CD4-positive, alpha-beta T cell treated with Interleukin-15 for 4 hours (primary cell): ENCODE data around the gene GNAL.

ENCODE experiments used
- DNase-seq: peaks from one replicate; pipeline ENCODE4 v3.0.0-alpha.2; 2020; ENCODE audit warnings: low spot score

Gene GNAL

GRCh38 chr18:11808001-11808855, 119.2 kb downstream of the GNAL start:
- no peak for DNase-seq

DNA sequence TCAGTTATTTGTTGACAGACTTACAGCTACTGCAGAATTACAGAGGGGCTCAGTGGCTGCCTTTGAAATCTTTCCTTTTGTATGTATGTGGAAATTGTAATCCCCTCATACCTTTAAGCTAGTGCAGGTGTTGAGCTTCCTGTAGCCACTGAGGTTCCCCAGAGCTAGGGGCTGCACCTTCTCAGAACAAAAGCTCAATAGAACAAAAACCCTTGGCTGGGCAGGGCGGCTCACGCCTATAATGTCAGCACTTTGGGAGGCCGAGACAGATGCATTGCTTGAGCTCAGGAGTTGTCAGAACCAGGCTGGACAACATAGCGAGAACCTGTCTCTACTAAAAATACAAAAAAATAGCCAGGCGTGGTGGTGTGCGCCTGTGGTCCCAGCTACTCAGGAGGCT, 120.8 kb downstream of the GNAL start:
- DNase-seq = no peak

GRCh38 chr18:11810379-11810778, 121.3 kb downstream of the GNAL start:
- no peak for DNase-seq

DNA sequence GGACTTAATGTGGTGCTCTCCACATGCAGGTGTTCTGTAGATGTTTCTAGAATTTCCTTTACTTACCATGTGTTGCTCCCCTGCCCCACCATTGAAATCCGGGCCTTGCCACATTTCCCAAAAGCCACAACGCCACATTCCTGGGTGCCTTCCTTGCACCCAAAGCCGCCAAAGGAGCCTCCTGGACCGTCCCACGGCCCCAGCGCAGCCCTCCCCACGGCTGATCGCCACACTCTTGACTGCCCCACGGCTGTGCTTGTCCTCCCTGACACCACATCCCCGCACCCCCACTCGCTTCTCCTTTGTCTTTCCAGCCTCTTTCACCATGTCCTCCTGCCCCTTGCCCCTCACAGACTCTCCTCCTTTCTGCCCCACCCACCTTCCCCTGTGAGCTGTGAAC, 121.9 kb downstream of the GNAL start:
- no peak for DNase-seq

DNA sequence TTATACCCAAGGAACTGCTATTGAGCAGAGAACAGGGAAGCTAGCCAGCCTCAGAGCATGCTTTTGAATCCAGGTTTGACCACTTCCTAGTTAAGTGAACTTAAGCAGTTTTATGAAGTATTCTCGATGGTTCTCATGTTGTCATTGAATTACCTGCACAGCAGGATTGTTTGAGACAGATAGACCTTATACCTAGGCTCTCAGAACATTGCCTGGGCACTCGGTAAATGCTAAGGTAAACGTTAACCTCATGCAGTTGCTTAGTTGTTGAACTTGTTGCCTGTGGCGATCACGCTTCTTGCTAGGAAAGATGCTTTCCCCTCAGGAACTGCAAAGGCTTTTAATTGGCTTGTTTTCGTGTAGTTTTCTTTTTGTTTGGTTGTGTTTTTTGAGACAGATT, 128.2 kb downstream of the GNAL start:
- no peak for DNase-seq

- DNase-seq = no peak
Observed at GRCh38 chr18:11818486-11819203, 129.6 kb downstream of the GNAL start.

- DNase-seq = no peak
Observed at GRCh38 chr18:11819938-11820337, 130.9 kb downstream of the GNAL start.

GRCh38 chr18:11820697-11821096, 131.6 kb downstream of the GNAL start:
- DNase-seq = no peak

DNA sequence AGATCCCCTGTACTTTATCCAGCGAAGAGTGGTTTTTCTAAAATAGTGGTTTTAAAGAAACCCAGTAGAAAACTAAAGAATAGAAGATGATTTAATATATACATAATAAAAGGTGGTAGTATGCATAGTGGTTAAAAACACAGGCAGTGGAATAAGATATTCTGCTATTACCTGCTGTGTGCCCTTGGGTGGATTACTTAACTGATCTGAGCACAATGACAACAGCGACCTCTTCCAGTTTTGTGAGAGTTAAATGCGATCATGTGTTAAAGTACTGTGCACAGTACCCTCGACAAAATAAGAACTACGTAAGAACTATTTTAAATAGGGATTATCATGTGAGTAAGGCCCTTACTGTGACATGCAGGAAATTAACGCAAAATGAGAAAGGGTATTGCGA, 132.1 kb downstream of the GNAL start:
- no peak for DNase-seq

DNA sequence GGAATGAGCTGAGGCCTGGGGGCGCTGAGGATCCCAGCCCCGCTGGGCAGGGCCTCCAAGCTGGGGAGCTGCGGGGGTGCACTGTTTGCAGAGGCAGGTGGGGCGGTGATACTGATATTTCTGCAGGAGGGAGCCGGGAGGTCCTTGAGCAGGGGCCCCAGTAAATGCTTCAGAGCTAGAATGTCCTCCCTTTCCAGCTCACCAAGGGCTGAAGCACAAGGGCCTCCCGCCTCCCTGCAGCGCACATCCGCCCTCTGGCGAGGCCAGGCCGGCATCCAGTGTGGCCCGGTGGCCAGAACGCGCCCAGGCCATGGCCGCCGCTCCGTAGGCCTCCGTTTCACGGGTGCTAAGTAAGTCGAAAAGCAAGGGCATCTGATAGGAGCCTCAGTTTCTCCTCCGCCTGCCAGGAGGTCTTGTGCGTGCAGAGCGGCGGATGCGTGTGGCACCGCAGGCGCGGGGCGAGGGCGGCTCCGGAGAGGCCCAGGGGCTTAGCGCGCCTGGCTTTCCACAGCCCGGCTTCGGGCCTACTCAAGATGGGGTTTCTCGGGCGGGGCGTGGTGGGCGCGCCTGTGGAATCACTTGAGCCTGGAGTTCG, 132.7 kb downstream of the GNAL start:
- no peak for DNase-seq

DNA sequence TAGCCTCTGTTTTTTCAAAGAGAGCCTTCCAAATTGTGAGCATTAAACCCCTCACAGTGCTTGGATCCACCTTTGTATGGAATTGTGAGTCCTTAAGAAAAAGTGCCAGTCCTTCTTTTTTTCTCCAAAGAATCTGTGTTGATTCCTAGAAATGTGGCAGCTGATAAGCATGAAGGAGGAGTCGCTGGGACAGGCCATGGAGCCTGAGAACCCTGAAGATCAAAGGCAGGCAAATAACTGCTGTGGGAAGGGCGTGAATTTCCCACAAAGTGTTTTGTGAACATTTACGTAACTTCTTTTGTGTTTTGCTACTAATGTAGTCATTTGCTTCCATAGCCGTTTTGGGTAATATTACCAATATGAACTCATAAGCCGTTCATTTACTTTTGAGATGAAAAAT, 134.5 kb downstream of the GNAL start:
- DNase-seq = no peak

GRCh38 chr18:11826836-11827235, 137.8 kb downstream of the GNAL start:
- DNase-seq = no peak

- no peak for DNase-seq
Observed at GRCh38 chr18:11828786-11829432, 139.8 kb downstream of the GNAL start.

- no peak for DNase-seq
Observed at GRCh38 chr18:11830585-11830984, 141.5 kb downstream of the GNAL start.

GRCh38 chr18:11831921-11832320, 142.9 kb downstream of the GNAL start:
- DNase-seq = no peak

DNA sequence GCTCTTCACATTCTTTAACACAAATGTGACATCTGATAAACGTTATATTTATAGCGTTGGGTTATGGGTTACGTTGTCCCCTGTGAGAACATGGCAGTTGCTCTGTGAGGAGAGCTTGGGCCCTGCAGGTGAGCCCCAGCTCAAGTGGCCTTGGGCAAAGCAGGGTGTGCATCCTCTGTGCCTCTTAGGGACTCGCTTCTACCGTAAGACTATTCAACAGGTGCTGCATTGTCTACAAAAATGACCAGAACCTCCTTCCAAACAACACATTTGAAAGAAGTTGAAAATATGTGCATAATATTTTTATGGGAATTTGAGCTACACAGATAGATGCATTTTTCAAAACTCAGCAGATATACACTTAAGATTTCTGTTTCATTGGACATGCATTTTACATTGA, 145.7 kb downstream of the GNAL start:
- DNase-seq = no peak

GRCh38 chr18:11839556-11839955, 150.5 kb downstream of the GNAL start:
- no peak for DNase-seq

GRCh38 chr18:11840493-11840892, 151.4 kb downstream of the GNAL start:
- DNase-seq = no peak

DNA sequence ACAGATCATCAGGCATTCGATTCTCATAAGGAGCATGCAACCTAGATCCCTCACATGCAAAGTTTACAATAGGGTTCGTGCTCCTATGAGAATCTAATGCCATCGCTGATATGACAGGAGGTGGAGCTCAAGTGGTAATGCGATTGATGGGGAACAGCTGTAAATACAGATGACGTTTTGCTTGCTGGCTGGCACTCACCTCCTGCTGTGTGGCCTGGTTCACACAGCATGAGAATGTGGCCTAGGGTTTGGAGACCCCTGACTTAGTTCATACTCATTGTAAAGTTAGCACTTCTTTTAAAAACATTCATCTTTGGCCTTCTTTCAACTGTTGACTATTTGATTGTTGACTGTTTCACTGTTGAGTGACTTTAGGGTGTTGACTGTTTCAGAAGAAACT, 153.5 kb downstream of the GNAL start:
- DNase-seq = no peak

DNA sequence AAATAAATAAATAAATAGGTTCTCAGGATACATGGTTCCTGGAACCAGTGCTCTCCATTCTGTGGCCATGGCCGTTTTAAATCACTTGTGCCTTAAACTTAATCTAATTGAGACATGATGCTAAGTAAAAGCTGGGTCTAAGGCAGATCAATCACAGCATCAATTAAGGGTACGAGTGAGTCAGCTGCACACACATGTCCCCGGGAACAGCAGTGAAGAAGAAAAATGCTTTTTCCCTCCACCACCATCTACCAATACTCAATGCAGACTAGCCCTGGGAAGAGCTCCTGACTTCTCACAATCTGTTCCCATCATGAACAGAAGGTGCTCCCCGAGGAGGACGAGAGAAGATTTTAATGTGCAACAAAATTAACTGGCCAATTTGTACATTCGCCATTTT, 155.4 kb downstream of the GNAL start:
- no peak for DNase-seq

GRCh38 chr18:11845654-11846053, 156.6 kb downstream of the GNAL start:
- DNase-seq = no peak

DNA sequence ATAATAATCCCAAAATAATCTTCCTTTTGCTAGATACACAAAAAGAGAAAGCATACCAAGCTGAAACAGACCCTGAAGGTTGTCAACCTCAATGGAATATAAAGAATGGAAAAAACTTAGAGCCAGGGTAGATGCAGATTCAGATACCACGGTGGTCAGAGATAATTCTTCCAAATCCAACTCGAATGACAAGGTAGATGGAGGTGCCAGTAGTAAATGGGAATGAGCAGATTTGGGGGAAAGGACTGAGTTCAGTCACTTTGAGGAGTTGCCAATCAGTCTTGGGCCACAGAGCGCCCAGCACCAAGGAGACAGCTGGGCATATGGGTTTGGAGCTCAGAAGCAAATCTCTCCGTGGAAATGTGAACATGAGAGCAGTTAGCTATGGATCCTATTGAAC, 158.7 kb downstream of the GNAL start:
- DNase-seq = no peak

- DNase-seq = no peak
Observed at GRCh38 chr18:11849279-11849678, 160.2 kb downstream of the GNAL start.
